ENCODE data around the gene TTYH1. TPM values are rescaled to one million over a fixed set of nuclear protein-coding genes. Genes with fewer than 3 reads are reported as not detected.
"Not testable (repeated sequence)": the region's sequence is repeated elsewhere in the genome, so short reads cannot be mapped to it uniquely, and the experiment has no call there.

TTYH1 gene
- total and polyA plus RNA-seq, 2 experiments from 2014 or later = 7.0 to 11.0 TPM

- WGBS (ENCODE audit: low lambda C conversion rate, missing lambda C conversion rate) = 89% methylated on average over 7 of the region's 7 CpGs
- H3K4me2 ChIP-seq = no peak overlapping the region
- TF ChIP-seq EZH2 (IDR thresholded peaks at IDR 0.05; ENCODE audit: borderline replicate concordance) (no peak), CTCF (IDR thresholded peaks at IDR 0.05; ENCODE audit: poor library complexity) (no peak), EZH2phosphoT487 (IDR thresholded peaks at IDR 0.05; ENCODE audit: low read depth, severe bottlenecking, unreplicated experiment) (no peak)
Observed at GRCh38 chr19:54444737-54445136, 29.5 kb downstream of the TTYH1 start.

GRCh38 chr19:54446349-54446748 is 31.1 kb downstream of the TTYH1 start:
- H3K9me2 ChIP-seq (replicated peaks; ENCODE audit: insufficient read depth); H2AFZ ChIP-seq; H3K4me3 ChIP-seq; H3K36me3 ChIP-seq (replicated peaks; ENCODE audit: insufficient read depth, low read depth); DNase-seq (ENCODE audit: low spot score); H3K9me3 ChIP-seq (ENCODE audit: low read depth); H3K27me3 ChIP-seq: not testable (repeated sequence)
- H3K79me2 ChIP-seq = peaks cover 70% of the 10 kb centered on the region
- 96% methylated on average over 15 of the region's 15 CpGs for WGBS (ENCODE audit: low lambda C conversion rate, missing lambda C conversion rate)
- peak overlapping the region; percentile 84 for H3K4me2 ChIP-seq
- H3K4me1 ChIP-seq (ENCODE audit: insufficient read depth) = peaks cover 24% of the 10 kb centered on the region
- peaks cover 20% of the 10 kb centered on the region for H4K20me1 ChIP-seq (ENCODE audit: insufficient read depth, poor library complexity, severe bottlenecking)
- peak overlapping the region; percentile 68 for H3K27ac ChIP-seq

More at GRCh38 chr19:54444737-54445136, 29.5 kb downstream of the TTYH1 start:
- no peak overlapping the region for H3K4me3 ChIP-seq
- H3K9me2 ChIP-seq (replicated peaks; ENCODE audit: insufficient read depth) = no peaks in the 10 kb centered on the region
- no peaks in the 10 kb centered on the region for H3K9me3 ChIP-seq (ENCODE audit: low read depth)
- peaks cover 11% of the 10 kb centered on the region for H3K4me1 ChIP-seq (ENCODE audit: insufficient read depth)
- DNase-seq (ENCODE audit: low spot score) = peak; percentile 76
- H4K20me1 ChIP-seq (ENCODE audit: insufficient read depth, poor library complexity, severe bottlenecking) = peaks cover 8% of the 10 kb centered on the region
- no peaks in the 10 kb centered on the region for H3K36me3 ChIP-seq (replicated peaks; ENCODE audit: insufficient read depth, low read depth)
- peaks cover 66% of the 10 kb centered on the region for H3K79me2 ChIP-seq
- H2AFZ ChIP-seq = no peak overlapping the region
- peak overlapping the region; percentile 68 for H3K27ac ChIP-seq
- no peaks in the 10 kb centered on the region for H3K27me3 ChIP-seq

- H3K4me1 ChIP-seq (ENCODE audit: insufficient read depth) = peaks cover 24% of the 10 kb centered on the region
- no peaks in the 10 kb centered on the region for H3K27me3 ChIP-seq
- DNase-seq (ENCODE audit: low spot score) = peak; percentile 77
- no peaks in the 10 kb centered on the region for H3K9me3 ChIP-seq (ENCODE audit: low read depth)
- H3K4me3 ChIP-seq = peak overlapping the region; percentile 65
- peak overlapping the region; percentile 65 for H2AFZ ChIP-seq
- peak overlapping the region; percentile 84 for H3K4me2 ChIP-seq
- peaks cover 38% of the 10 kb centered on the region for H4K20me1 ChIP-seq (ENCODE audit: insufficient read depth, poor library complexity, severe bottlenecking)
- no peaks in the 10 kb centered on the region for H3K36me3 ChIP-seq (replicated peaks; ENCODE audit: insufficient read depth, low read depth)
- no peaks in the 10 kb centered on the region for H3K9me2 ChIP-seq (replicated peaks; ENCODE audit: insufficient read depth)
- 4% methylated on average over 34 of the region's 34 CpGs for WGBS (ENCODE audit: low lambda C conversion rate, missing lambda C conversion rate)
- peak overlapping the region; percentile 98 for H3K27ac ChIP-seq
- H3K79me2 ChIP-seq = peaks cover 74% of the 10 kb centered on the region
- TF ChIP-seq CTCF (IDR thresholded peaks at IDR 0.05; ENCODE audit: poor library complexity) (no peak), EZH2 (IDR thresholded peaks at IDR 0.05; ENCODE audit: borderline replicate concordance) (no peak), EZH2phosphoT487 (IDR thresholded peaks at IDR 0.05; ENCODE audit: low read depth, severe bottlenecking, unreplicated experiment) (no peak)
Observed at GRCh38 chr19:54448040-54448773, 32.9 kb downstream of the TTYH1 start.

Measured in hepatocyte (in vitro differentiated cells).